ENCODE data around the gene DES.

Gene DES

GRCh38 chr2:219469186-219469724 is 51.1 kb downstream of the DES start:
- DNase-seq (ENCODE audit: low read depth), result no peak
- no peak overlapping the region for H3K4me3 ChIP-seq (ENCODE audit: low read depth, low read length)
- no peak for TF ChIP-seq CTCF (IDR thresholded peaks at IDR 0.05; ENCODE audit: insufficient read depth, low read depth, low read length, missing control alignments)

- DNase-seq (ENCODE audit: low read depth), result no peak
- TF ChIP-seq CTCF (IDR thresholded peaks at IDR 0.05; ENCODE audit: insufficient read depth, low read depth, low read length, missing control alignments), result no peak
- no peak overlapping the region for H3K4me3 ChIP-seq (ENCODE audit: low read depth, low read length)
These were observed 52.3 kb downstream of the DES start for GRCh38 chr2:219470429-219470828.

GRCh38 chr2:219471476-219472371 is 53.5 kb downstream of the DES start:
- no peak overlapping the region for H3K4me3 ChIP-seq (ENCODE audit: low read depth, low read length)
- no peak for TF ChIP-seq CTCF (IDR thresholded peaks at IDR 0.05; ENCODE audit: insufficient read depth, low read depth, low read length, missing control alignments)
- DNase-seq (ENCODE audit: low read depth), result no peak

- DNase-seq (ENCODE audit: low read depth), result no peak
- no peak overlapping the region for H3K4me3 ChIP-seq (ENCODE audit: low read depth, low read length)
- TF ChIP-seq CTCF (IDR thresholded peaks at IDR 0.05; ENCODE audit: insufficient read depth, low read depth, low read length, missing control alignments), result no peak
These were observed 54.5 kb downstream of the DES start for GRCh38 chr2:219472629-219473187.

- no peak for TF ChIP-seq CTCF (IDR thresholded peaks at IDR 0.05; ENCODE audit: insufficient read depth, low read depth, low read length, missing control alignments)
- DNase-seq (ENCODE audit: low read depth), result no peak
- no peak overlapping the region for H3K4me3 ChIP-seq (ENCODE audit: low read depth, low read length)
These were observed 55.3 kb downstream of the DES start for GRCh38 chr2:219473511-219473910.

- H3K4me3 ChIP-seq (ENCODE audit: low read depth, low read length), result no peak overlapping the region
- no peak for TF ChIP-seq CTCF (IDR thresholded peaks at IDR 0.05; ENCODE audit: insufficient read depth, low read depth, low read length, missing control alignments)
- DNase-seq (ENCODE audit: low read depth), result no peak
These were observed 56.3 kb downstream of the DES start for GRCh38 chr2:219474285-219475060.

Data from GM12865 (cell line).